Sigmoid colon (tissue), 7 donors: ENCODE data around the gene TMEM19. TPM values are rescaled to one million over a fixed set of nuclear protein-coding genes. Genes with fewer than 3 reads are reported as not detected.

Source experiments
- DNase-seq: peaks from one replicate; pipeline ENCODE4 v3.0.0-alpha.2; 2019
- H3K27ac ChIP-seq, 4 donors: fragments of 200-600 bp; sonication (generic); one replicate each; pipeline ENCODE4 v1.5.1; 2016 to 2019; ENCODE audit warnings: mild to moderate bottlenecking in 1 of 4
- H3K27me3 ChIP-seq, 3 donors: fragments of 200-600 bp; sonication (generic); one replicate each; pipeline ENCODE4 v1.5.1; 2019; ENCODE audit warnings: mild to moderate bottlenecking in 1 of 3
- H3K36me3 ChIP-seq, 4 donors: fragments of 200-600 bp; sonication (generic); one replicate each; pipeline ENCODE4 v1.5.1; 2016 to 2019
- H3K4me1 ChIP-seq, 4 donors: fragments of 200-600 bp; sonication (generic); one replicate each; pipeline ENCODE4 v1.5.1; 2017 to 2019
- H3K4me3 ChIP-seq, 4 donors: fragments of 200-600 bp; sonication (generic); one replicate each; pipeline ENCODE4 v1.5.1; 2017 to 2019; ENCODE audit warnings: mild to moderate bottlenecking in 2 of 4, moderate library complexity in 1 of 4
- H3K9me3 ChIP-seq, 4 donors: fragments of 200-600 bp in 3 of 4; sonication (generic) in 3 of 4; one replicate each; pipeline versions ENCODE4 v1.5.1 to v1.6.1; 2013 to 2019
- EP300 ChIP-seq, 4 donors: sonication (generic); formaldehyde crosslinking; IDR thresholded peaks; one replicate each; pipeline ENCODE4 v1.6.1; 2017; ENCODE audit warnings: antibody characterized with exemption in 4 of 4
- POLR2A ChIP-seq, 2 donors: fragments of 450-650 bp; IDR thresholded peaks; one replicate each; pipeline ENCODE4 v1.6.1; 2016; ENCODE audit warnings: antibody characterized with exemption in 2 of 2, mild to moderate bottlenecking in 2 of 2, moderate library complexity in 2 of 2
- POLR2AphosphoS5 ChIP-seq, 4 donors: sonication (generic); formaldehyde crosslinking; IDR thresholded peaks; one replicate each; pipeline ENCODE4 v1.6.1; 2017; ENCODE audit warnings: antibody characterized with exemption in 4 of 4
- WGBS, 2 donors: extraction: QIAGEN DNeasy Blood & Tissue Kit; methylation state at CpG; one replicate each; pipeline ENCODE4 v1.1.7; 2013; 5-methylcytosine and 5-hydroxymethylcytosine counted together
- intact Hi-C: fragments of 100-400 bp; cut with DNase I; formaldehyde crosslinking; loops from one replicate; pipeline ENCODE4 v1.15.1; 2023
- polyA plus RNA-seq, 3 donors: library from polyadenylated mRNA; stranded (reverse); fragments of 200-250 nt; gene quantifications; one replicate each; pipeline ENCODE4 v1.2.3, GENCODE V29; 2013
- total RNA-seq, 4 donors: library from RNA; depleted of rRNA; stranded (reverse); fragments of >200 nt; gene quantifications; one replicate each; pipeline ENCODE4 v1.1.0, GENCODE V29; 2016
- TF ChIP-seq, protein P1 (sequence below), 4 experiments: fragments of 450-650 bp in 3 of 4; fragments of 200-600 bp in 1 of 4; IDR thresholded peaks; one replicate each; pipeline ENCODE4 v1.5.1; 2016 to 2019; ENCODE audit warnings: antibody characterized with exemption in 4 of 4, mild to moderate bottlenecking in 3 of 4, moderate library complexity in 2 of 4
- donor health status: healthy with polysubstance abuse.
- donor health status: Bipolar disorder and iron deficiency.
- donor health status: healthy.

The TMEM19 gene
- total and polyA plus RNA-seq, 7 donors, result 3.6 to 23.5 (median 12.1) TPM

DNA sequence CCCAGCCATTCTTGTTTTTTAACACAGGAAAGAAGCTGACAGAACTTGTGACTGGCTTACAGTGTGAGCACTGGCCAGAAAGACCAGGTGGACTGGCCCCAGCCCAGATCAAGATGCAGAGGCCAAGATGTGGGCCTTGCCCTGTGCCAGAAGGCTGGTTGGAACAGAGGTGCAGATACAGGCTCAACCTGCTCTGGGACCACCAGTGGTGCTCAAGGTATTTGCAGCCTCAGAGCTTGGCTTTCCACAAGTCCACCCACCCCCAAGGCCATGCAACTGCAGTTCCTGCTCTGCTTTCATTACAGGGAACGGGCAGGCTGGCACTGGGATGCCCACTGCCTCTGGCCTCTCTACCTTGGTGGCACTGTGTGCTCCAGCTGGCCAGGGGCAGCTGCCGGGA is 45.6 kb upstream of the TMEM19 start:
- H3K9me3 ChIP-seq, result no peaks in the 10 kb centered on the region
- peaks cover 5 to 94% (median 33%) of the 10 kb centered on the region in 4 donors for H3K36me3 ChIP-seq
- no peak overlapping the region for H3K27ac ChIP-seq
- no peak for DNase-seq
- H3K4me3 ChIP-seq, result no peak overlapping the region
- intact Hi-C loops, result no loop called here
- no peak for TF ChIP-seq POLR2A (IDR thresholded peaks at IDR 0.05)
- TF ChIP-seq, protein P1, sequence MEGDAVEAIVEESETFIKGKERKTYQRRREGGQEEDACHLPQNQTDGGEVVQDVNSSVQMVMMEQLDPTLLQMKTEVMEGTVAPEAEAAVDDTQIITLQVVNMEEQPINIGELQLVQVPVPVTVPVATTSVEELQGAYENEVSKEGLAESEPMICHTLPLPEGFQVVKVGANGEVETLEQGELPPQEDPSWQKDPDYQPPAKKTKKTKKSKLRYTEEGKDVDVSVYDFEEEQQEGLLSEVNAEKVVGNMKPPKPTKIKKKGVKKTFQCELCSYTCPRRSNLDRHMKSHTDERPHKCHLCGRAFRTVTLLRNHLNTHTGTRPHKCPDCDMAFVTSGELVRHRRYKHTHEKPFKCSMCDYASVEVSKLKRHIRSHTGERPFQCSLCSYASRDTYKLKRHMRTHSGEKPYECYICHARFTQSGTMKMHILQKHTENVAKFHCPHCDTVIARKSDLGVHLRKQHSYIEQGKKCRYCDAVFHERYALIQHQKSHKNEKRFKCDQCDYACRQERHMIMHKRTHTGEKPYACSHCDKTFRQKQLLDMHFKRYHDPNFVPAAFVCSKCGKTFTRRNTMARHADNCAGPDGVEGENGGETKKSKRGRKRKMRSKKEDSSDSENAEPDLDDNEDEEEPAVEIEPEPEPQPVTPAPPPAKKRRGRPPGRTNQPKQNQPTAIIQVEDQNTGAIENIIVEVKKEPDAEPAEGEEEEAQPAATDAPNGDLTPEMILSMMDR (IDR thresholded peaks at IDR 0.05), result no peak
- no peak for TF ChIP-seq EP300 (IDR thresholded peaks at IDR 0.05)
- no peak for TF ChIP-seq POLR2AphosphoS5 (IDR thresholded peaks at IDR 0.05)
- 95 to 96% methylated on average over 2 of the region's 2 CpGs for WGBS, 2 donors
- no peaks in the 10 kb centered on the region for H3K4me1 ChIP-seq
- H3K27me3 ChIP-seq, result no peaks in the 10 kb centered on the region

DNA sequence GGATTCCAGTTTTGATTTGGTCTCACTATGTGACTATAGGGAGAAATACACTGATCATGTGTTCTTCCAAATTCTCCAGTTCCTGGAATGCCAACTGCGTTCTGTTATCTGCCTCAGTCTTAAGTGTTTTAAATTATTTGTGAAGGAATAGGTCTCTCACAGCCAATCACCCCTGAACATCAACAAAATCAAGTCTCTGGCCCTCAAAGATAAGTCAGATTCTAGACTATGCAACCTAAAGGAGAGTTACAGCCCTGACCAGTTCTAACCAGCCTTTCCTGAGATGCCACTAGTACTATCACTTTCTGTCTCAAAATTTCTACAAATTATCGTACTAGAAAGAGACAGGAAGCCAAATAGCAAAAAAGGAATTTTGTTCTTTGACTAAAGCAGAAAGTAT is 44.5 kb upstream of the TMEM19 start:
- Histone ChIP-seq H3K27ac (no peak overlapping the region), H3K9me3 (no peaks in the 10 kb centered on the region), H3K4me1 (no peaks in the 10 kb centered on the region), H3K36me3 (peaks cover 5 to 93% (median 28%) of the 10 kb centered on the region in 4 donors), H3K4me3 (no peak overlapping the region), H3K27me3 (no peaks in the 10 kb centered on the region)
- TF ChIP-seq EP300 (IDR thresholded peaks at IDR 0.05), result no peak
- TF ChIP-seq POLR2A (IDR thresholded peaks at IDR 0.05), result no peak
- TF ChIP-seq, protein P1 (IDR thresholded peaks at IDR 0.05), result no peak
- TF ChIP-seq POLR2AphosphoS5 (IDR thresholded peaks at IDR 0.05), result no peak
- intact Hi-C loops, result no loop called here
- 83 to 93% methylated on average over 2 of the region's 2 CpGs for WGBS, 2 donors
- no peak for DNase-seq

DNA sequence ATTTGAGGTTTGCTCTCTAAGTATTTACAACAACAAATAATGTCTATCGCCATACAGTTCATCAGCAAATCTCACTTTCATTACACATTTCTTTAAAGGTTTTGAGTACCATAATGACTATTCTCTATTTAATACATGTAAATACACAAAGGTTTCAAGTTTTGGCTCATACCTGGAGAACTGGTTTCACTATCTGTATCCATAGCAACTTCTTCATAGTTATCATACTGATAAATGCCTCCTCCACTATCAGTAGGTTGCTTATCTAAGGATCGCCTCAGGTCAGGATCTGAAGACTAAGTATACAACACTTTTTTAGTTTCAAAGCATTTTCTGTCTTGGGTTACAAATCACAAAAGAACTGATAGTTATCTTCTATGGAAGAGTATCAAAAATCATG is 43.6 kb upstream of the TMEM19 start:
- H3K27me3 ChIP-seq, result no peaks in the 10 kb centered on the region
- no peak overlapping the region for H3K4me3 ChIP-seq
- DNase-seq, result no peak
- H3K27ac ChIP-seq, result no peak overlapping the region
- H3K9me3 ChIP-seq, result no peaks in the 10 kb centered on the region
- 85 to 86% methylated on average over 2 of the region's 2 CpGs for WGBS, 2 donors
- TF ChIP-seq POLR2A (IDR thresholded peaks at IDR 0.05), result no peak
- TF ChIP-seq POLR2AphosphoS5 (IDR thresholded peaks at IDR 0.05), result no peak
- TF ChIP-seq, protein P1 (IDR thresholded peaks at IDR 0.05), result no peak
- TF ChIP-seq EP300 (IDR thresholded peaks at IDR 0.05), result no peak
- H3K4me1 ChIP-seq, result no peaks in the 10 kb centered on the region
- H3K36me3 ChIP-seq, result peaks cover 5 to 93% (median 29%) of the 10 kb centered on the region in 4 donors
- intact Hi-C loops, result no loop called here

DNA sequence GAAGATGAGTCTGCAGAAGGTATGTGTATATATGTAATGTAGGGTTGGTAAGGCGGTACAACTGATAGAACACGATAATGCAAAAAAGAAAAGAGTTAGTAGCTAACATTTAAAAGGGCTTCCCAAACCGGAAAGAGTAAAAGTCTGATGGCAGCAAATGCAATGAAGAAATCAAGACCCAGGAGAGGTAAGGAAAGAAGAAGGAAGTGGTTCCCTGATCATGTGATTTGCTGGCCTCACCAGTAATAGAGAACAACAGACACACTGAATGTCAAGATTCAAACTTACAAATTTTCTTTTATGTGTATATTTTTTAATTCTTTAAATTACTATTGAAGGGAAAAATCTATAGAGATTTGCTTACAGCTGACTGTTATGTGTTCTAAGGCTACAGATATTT is 40.6 kb upstream of the TMEM19 start:
- Histone ChIP-seq H3K4me3 (no peak overlapping the region), H3K4me1 (peaks cover 0 to 4% (median 0%) of the 10 kb centered on the region in 4 donors), H3K27ac (no peak overlapping the region), H3K36me3 (peaks cover 5 to 82% (median 27%) of the 10 kb centered on the region in 4 donors), H3K9me3 (no peaks in the 10 kb centered on the region), H3K27me3 (no peaks in the 10 kb centered on the region)
- TF ChIP-seq, protein P1 (IDR thresholded peaks at IDR 0.05), result no peak
- TF ChIP-seq POLR2A (IDR thresholded peaks at IDR 0.05) (no peak), POLR2AphosphoS5 (IDR thresholded peaks at IDR 0.05) (no peak), EP300 (IDR thresholded peaks at IDR 0.05) (no peak)
- no peak for DNase-seq
- intact Hi-C loops, result no loop called here
- 73 to 89% methylated on average over 3 of the region's 3 CpGs for WGBS, 2 donors

DNA sequence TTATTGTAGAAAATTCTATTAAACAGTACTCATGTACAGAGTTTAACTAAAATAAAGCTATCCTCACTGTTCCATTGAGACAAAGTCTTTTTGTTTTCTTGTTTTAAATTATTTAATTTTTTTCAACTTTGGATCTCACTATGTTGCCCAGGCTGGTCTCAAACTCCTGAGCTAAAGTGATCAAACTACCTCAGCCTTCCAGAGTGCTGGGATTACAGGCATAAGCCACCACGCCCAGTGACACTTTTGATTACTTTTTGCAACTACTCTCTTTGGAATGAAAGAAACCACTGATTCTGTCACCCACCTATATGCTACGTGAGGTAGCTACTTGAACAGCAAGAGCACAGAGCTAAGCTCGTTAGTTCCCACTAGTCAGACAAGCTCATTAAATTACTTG is 39.4 kb upstream of the TMEM19 start:
- no peaks in the 10 kb centered on the region for H3K27me3 ChIP-seq
- H3K4me1 ChIP-seq, result peaks cover 0 to 4% (median 2%) of the 10 kb centered on the region in 4 donors
- peaks cover 5 to 70% (median 21%) of the 10 kb centered on the region in 4 donors for H3K36me3 ChIP-seq
- 97 to 98% methylated on average over 3 of the region's 3 CpGs for WGBS, 2 donors
- intact Hi-C loops, result no loop called here
- no peak overlapping the region for H3K27ac ChIP-seq
- no peak for DNase-seq
- no peak overlapping the region for H3K4me3 ChIP-seq
- H3K9me3 ChIP-seq, result no peaks in the 10 kb centered on the region
- no peak for TF ChIP-seq POLR2A (IDR thresholded peaks at IDR 0.05)
- TF ChIP-seq POLR2AphosphoS5 (IDR thresholded peaks at IDR 0.05), result no peak
- no peak for TF ChIP-seq EP300 (IDR thresholded peaks at IDR 0.05)
- TF ChIP-seq, protein P1 (IDR thresholded peaks at IDR 0.05), result no peak
